Fibroblast of skin of left biceps (primary cell): ENCODE data around the gene TMEM154.
"Not testable (repeated sequence)": the region's sequence is repeated elsewhere in the genome, so short reads cannot be mapped to it uniquely, and the experiment has no call there.

ENCODE experiments used
- DNase-seq, 2 experiments: peaks; one replicate each; pipeline ENCODE4 v3.0.0-alpha.2; 2013; ENCODE audit warnings: low read depth in 2 of 2

TMEM154 gene

DNA sequence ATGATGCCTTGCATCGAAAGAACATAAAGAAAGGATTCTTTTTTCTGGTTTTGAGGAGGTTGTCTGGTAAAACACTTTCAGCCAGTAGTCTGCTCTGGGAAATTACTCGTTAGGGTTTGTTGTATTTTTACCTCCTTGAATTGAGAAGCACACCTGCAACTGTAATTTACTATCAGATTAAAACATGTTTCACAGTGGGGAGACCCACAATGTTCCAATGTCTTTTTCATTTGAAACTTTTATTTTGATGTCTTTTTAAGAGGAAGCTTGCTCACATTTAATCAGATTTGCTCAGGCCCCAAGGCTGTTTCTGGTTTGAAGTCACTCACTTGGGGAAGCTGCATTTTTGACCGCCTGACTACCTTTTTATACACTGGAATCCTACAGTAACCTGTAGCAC, 12.0 kb downstream of the TMEM154 start:
- DNase-seq = no peak

GRCh38 chr4:152666946-152667345, 12.9 kb downstream of the TMEM154 start:
- DNase-seq = no peak

- no peak for DNase-seq
Observed at GRCh38 chr4:152665691-152666395, 14.0 kb downstream of the TMEM154 start.

GRCh38 chr4:152664067-152664378, 15.8 kb downstream of the TMEM154 start:
- not testable (repeated sequence) for DNase-seq

GRCh38 chr4:152663203-152664066, 16.4 kb downstream of the TMEM154 start:
- no peak for DNase-seq

DNA sequence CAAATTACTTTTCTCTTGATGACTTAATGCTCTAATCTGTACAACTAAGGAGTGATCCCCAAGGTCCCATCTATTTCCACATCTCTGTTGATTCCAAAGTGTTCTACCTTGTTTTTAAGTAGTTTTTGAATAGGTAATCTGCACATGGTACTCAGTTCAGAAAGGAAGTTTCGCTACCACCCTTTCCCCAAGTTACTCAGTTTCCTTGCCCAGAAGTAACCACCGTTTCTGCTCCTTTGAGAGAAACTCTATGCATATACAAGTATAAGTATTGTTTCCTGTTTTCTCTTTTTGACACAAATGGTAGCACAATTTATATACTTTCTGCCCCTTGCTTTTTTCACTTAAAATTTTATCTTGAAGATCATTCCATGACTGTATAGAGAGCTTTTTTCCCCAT, 18.1 kb downstream of the TMEM154 start:
- no peak for DNase-seq

DNA sequence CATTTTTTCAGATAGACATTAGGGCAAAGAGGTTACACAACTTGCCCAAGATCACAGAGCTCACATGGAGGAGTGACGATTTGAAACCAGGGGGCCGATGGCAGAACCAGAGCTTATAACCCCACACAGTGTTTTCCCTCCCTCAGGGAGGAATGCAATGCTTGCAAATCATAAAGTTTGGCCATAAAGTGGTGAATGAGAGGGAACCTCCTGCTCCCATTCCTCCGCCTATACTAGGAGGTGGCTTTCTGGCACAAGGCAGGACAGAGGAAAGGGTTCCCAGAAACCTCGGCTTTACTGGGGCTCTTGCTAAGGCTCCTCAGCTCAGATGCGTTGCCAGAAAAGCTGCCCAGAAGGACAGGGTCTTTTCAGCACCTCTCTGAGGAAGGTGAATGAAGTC, 19.3 kb downstream of the TMEM154 start:
- no peak for DNase-seq

- DNase-seq = no peak
Observed at GRCh38 chr4:152659806-152660205, 20.0 kb downstream of the TMEM154 start.

GRCh38 chr4:152657657-152658056, 22.1 kb downstream of the TMEM154 start:
- DNase-seq = no peak

DNA sequence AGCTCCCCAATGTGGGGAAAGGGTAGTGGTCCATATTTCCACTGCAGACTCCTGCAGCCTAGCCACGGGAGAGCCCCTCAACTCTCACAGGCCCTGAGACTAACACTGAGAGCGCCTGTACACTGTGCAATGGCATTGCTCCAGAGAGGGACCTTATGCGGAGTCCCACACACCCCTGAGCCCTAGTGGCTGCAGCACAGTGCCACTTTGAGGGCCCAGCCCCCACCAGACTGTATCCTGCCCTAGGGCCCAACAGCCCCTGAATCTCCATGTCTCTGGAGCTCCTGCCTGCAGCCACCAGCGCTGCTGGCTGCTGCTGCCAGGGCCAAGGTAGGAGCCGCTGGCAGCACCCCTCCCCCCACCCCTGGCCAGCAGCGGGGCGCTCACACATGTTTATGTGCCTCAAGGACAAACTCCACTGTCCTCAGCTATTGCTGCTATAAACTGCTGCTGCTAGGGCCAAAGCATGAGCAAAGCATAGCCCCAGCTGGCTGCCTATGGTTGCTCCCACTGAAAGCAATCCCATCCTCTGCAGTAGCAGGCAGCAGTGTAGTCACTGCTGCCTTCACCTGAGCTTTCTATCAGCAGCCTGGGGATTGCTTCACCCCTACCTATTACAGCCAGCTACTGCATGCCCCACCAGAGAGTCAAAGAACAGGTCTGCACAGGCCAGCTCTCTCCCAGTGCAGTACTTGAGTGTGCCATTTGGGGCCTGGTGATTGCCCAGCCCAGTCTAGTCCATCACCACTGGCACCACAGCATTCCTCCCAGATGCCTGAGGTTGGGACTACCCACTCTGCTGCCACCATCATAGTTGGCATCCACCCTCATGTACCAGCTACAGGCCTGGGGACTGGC, 24.3 kb downstream of the TMEM154 start:
- DNase-seq = no peak

DNA sequence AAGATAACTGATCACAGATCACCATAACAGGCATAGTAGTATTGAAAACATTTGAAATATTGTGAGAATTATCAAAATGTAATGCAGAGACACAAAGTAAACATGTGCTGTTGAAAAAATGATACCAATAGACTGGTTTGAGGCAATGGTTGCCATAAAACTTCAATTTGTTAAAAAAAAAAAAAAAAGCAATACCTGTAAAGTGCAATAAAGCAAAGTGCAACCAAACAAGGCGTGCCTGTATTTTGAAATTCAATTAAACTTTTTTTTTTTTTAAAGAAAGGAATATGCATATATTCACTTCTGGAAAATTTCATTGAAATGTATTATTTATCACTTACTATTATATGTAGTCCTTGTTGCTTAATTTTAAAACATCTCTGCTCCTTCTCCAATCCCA, 27.7 kb downstream of the TMEM154 start:
- no peak for DNase-seq

- DNase-seq = no peak
Observed at GRCh38 chr4:152651473-152652060, 28.2 kb downstream of the TMEM154 start.

- no peak for DNase-seq
Observed at GRCh38 chr4:152646221-152646620, 33.6 kb downstream of the TMEM154 start.

GRCh38 chr4:152644130-152644529, 35.7 kb downstream of the TMEM154 start:
- no peak for DNase-seq

DNA sequence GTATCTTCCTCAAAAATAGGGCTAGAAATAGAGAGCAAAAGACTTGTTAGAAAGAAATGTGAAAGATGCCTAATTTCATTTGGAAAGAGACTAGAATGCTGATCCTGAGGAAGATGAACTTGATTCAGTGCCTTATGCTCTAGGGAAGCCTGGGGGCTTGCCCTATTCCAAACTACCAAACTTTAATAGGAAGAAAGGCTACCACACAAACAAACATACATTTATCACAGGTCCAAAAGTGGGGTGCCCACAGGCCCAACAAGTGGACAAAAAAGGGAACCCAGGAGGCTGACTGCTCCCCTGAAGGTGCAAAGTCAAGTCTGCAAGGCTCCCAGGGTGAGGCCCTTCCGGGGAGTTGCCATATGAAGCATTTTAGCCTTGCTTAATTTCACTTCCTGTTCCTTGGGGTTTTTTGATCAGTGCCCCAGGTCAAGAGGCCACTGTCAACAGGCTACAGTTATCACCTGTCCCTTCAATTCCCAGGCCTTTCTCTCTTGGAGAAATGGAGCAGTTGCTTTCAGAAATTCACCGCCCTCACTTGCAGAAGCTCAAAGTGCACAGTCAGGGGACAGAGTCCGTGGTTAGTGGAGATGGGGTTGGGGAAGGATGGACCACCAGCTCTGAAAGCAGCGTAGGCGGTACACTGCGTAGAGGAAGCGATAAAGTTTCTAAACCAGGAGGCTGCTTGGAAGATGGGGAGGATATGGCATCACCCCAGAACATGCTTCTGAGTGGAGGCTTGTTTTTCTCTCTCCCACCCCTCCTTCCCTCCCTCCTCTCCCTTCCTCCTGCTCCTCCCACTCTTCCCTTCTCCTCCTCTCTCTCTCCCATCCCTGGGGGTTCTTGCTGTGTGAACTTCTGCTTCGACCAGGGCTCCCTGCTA, 36.4 kb downstream of the TMEM154 start:
- no peak for DNase-seq

DNA sequence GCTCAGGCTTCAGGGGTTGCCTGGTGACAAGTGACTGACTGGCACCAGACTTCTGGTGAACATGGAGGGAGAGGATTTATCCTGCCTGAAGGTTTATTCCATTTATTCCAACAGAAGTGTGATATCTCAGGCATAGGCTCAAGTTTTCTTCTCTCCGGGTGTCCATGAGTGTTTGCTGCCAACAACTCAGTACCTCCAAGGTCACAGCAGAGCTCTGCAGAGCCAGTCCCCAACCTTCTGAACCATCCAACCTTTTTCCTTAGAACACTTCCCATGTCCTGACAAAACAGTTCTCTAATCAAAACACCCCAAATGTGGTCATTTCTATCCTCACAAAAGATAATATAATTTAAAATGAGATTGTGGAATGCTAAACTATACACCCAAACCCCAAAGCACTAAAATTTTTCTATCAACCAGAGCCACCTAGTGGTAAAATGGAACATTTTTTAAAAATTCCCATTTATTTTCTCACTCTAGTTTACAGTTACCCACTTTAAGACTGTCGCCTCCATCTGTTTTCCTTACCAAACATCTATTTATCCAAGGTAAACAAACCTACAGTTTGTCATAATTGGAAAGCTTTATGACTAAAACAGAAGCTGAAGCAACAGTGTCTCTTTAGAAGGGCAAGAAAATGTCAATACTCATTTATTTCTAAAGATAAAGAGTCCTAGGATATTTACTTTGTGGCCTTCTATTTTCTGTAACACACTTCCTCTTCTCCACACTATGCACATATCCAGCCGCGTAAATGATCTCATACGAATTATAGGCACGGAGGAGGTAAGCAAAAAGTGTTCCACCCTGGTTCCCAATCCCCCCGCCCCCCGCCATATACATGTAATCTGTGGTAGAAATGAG, 39.5 kb downstream of the TMEM154 start:
- no peak for DNase-seq

GRCh38 chr4:152635851-152636250, 43.9 kb downstream of the TMEM154 start:
- no peak for DNase-seq

GRCh38 chr4:152634110-152634760, 45.6 kb downstream of the TMEM154 start:
- DNase-seq = no peak

GRCh38 chr4:152633118-152633517, 46.7 kb downstream of the TMEM154 start:
- no peak for DNase-seq

GRCh38 chr4:152630324-152630723, 49.5 kb downstream of the TMEM154 start:
- no peak for DNase-seq
